Activated CD4-positive, alpha-beta T cell treated with anti-CD3 and anti-CD28 coated beads, Interleukin-2, amount 50 U/mL, for 24 hours (primary cell): Measurements from ENCODE around the gene CCDC146.
A peak's percentile ranks its signal among the peaks of the same experiment; 100 is the strongest.
"Not testable (repeated sequence)": the region's sequence is repeated elsewhere in the genome, so short reads cannot be mapped to it uniquely, and the experiment has no call there.

Experiments
- DNase-seq, 2 donors: peaks; one replicate each; pipeline ENCODE4 v3.0.0-alpha.2; 2020; ENCODE audit warnings: low read depth in 1 of 2, low spot score in 1 of 2

The CCDC146 gene

GRCh38 chr7:77197141-77197540, 74.7 kb downstream of the CCDC146 start:
- DNase-seq = no peak

- DNase-seq = peak in 1 of 2 donors; percentile 21
These were observed 76.9 kb downstream of the CCDC146 start, which contains the start of gene FGL2 for GRCh38 chr7:77199013-77199966. TSS of gene FGL2 (minus strand) at chr7:77199819. CDS start at chr7:77199793, 26 bp downstream.

- DNase-seq = no peak
These were observed 78.1 kb downstream of the CCDC146 start for GRCh38 chr7:77200542-77200941.

GRCh38 chr7:77202481-77202976, 80.1 kb downstream of the CCDC146 start:
- DNase-seq = no peak

- no peak for DNase-seq
These were observed 83.3 kb downstream of the CCDC146 start for GRCh38 chr7:77205706-77206105.

GRCh38 chr7:77208416-77208815, 86.0 kb downstream of the CCDC146 start:
- DNase-seq = no peak

GRCh38 chr7:77209479-77210139, 87.2 kb downstream of the CCDC146 start:
- DNase-seq = no peak

GRCh38 chr7:77216181-77216845, 93.9 kb downstream of the CCDC146 start:
- no peak for DNase-seq

- no peak for DNase-seq
These were observed 95.2 kb downstream of the CCDC146 start for GRCh38 chr7:77217474-77218185.

- not testable (repeated sequence) for DNase-seq
These were observed 97.4 kb downstream of the CCDC146 start for GRCh38 chr7:77219701-77220331.

- DNase-seq = no peak
These were observed 99.7 kb downstream of the CCDC146 start for GRCh38 chr7:77222065-77222464.

- no peak for DNase-seq
These were observed 100.4 kb downstream of the CCDC146 start for GRCh38 chr7:77222819-77223218.

- no peak for DNase-seq
These were observed 100.8 kb downstream of the CCDC146 start for GRCh38 chr7:77223261-77223660.

- no peak for DNase-seq
These were observed 104.0 kb downstream of the CCDC146 start for GRCh38 chr7:77226357-77226839.

- not testable (repeated sequence) for DNase-seq
These were observed 106.4 kb downstream of the CCDC146 start for GRCh38 chr7:77228795-77229194.

- no peak for DNase-seq
These were observed 110.1 kb downstream of the CCDC146 start for GRCh38 chr7:77232467-77232866.

- DNase-seq = no peak
These were observed 112.9 kb downstream of the CCDC146 start for GRCh38 chr7:77235276-77235675.

GRCh38 chr7:77238703-77239136, 116.3 kb downstream of the CCDC146 start:
- DNase-seq = no peak

GRCh38 chr7:77239471-77239870, 117.1 kb downstream of the CCDC146 start:
- no peak for DNase-seq

- DNase-seq = no peak
These were observed 119.7 kb downstream of the CCDC146 start for GRCh38 chr7:77242068-77242467.
